Neural progenitor cell (in vitro differentiated cells): ENCODE data around the gene WNT5B. TPM values are rescaled to one million over a fixed set of nuclear protein-coding genes. Genes with fewer than 3 reads are reported as not detected.

Experiments
- DNase-seq: peaks from one replicate; pipeline ENCODE4 v3.0.0-alpha.2; 2016; ENCODE audit warnings: low spot score
- H2AFZ ChIP-seq: fragments of 200-600 bp; sonication (generic); replicated peaks from 2 replicates; pipeline ENCODE4 v1.6.1; 2016; ENCODE audit warnings: antibody characterized with exemption
- H3F3A ChIP-seq: fragments of 200-600 bp; sonication (generic); 2 replicates; pipeline ENCODE4 v1.6.1; 2016; ENCODE audit warnings: antibody characterized with exemption, low read depth
- H3K27ac ChIP-seq: fragments of 200-600 bp; sonication (generic); 2 replicates; pipeline ENCODE4 v1.5.1; 2016; ENCODE audit warnings: mild to moderate bottlenecking
- H3K27me3 ChIP-seq: fragments of 200-600 bp; sonication (generic); 2 replicates; pipeline ENCODE4 v1.6.1; 2016; ENCODE audit warnings: mild to moderate bottlenecking, moderate library complexity
- H3K36me3 ChIP-seq: fragments of 200-600 bp; sonication (generic); 2 replicates; pipeline ENCODE4 v1.5.1; 2016
- H3K4me1 ChIP-seq: fragments of 200-600 bp; sonication (generic); 2 replicates; pipeline ENCODE4 v1.6.1; 2016; ENCODE audit warnings: mixed run types
- H3K4me2 ChIP-seq: fragments of 200-600 bp; sonication (generic); 2 replicates; pipeline ENCODE4 v1.6.1; 2016
- H3K4me3 ChIP-seq: fragments of 200-600 bp; sonication (generic); 2 replicates; pipeline ENCODE4 v1.5.1; 2016
- H3K79me2 ChIP-seq: fragments of 200-600 bp; sonication (generic); 2 replicates; pipeline ENCODE4 v1.6.1; 2016; ENCODE audit warnings: low read depth
- H3K9ac ChIP-seq: fragments of 200-600 bp; sonication (generic); 2 replicates; pipeline ENCODE4 v1.6.1; 2016
- H3K9me3 ChIP-seq: fragments of 200-600 bp; sonication (generic); 2 replicates; pipeline ENCODE4 v1.5.1; 2016; ENCODE audit warnings: low read depth
- H4K20me1 ChIP-seq: fragments of 200-600 bp; sonication (generic); 2 replicates; pipeline ENCODE4 v1.6.1; 2016; ENCODE audit warnings: low read depth
- H3K27ac Mint-ChIP-seq: 3 replicates; pipeline ENCODE4 v1.8.0; 2021; ENCODE audit warnings: mixed read lengths
- H3K27me3 Mint-ChIP-seq: 2 replicates; pipeline ENCODE4 v1.8.0; 2022; ENCODE audit warnings: low read depth, mild to moderate bottlenecking, inconsistent platforms, moderate library complexity, mixed read lengths; ENCODE audit not compliant: insufficient read depth
- H3K36me3 Mint-ChIP-seq: 3 replicates; pipeline ENCODE4 v1.8.0; 2021; ENCODE audit warnings: mixed read lengths
- H3K4me1 Mint-ChIP-seq: 3 replicates; pipeline ENCODE4 v1.8.0; 2021; ENCODE audit warnings: mixed read lengths
- H3K4me3 Mint-ChIP-seq: 3 replicates; pipeline ENCODE4 v1.8.0; 2021; ENCODE audit warnings: mild to moderate bottlenecking, moderate library complexity, mixed read lengths
- H3K9me3 Mint-ChIP-seq: 3 replicates; pipeline ENCODE4 v1.8.0; 2020; ENCODE audit warnings: mixed read lengths
- CTCF ChIP-seq: fragments of 200-600 bp; sonication (generic); IDR thresholded peaks from 2 replicates; pipeline ENCODE4 v1.5.1; 2017; ENCODE audit warnings: antibody characterized with exemption, mild to moderate bottlenecking
- EZH2 ChIP-seq: fragments of 200-600 bp; sonication (generic); IDR thresholded peaks from 2 replicates; pipeline ENCODE4 v1.6.1; 2017; ENCODE audit warnings: antibody characterized with exemption, mild to moderate bottlenecking, moderate library complexity
- EZH2phosphoT487 ChIP-seq: fragments of 200-600 bp; sonication (generic); IDR thresholded peaks from 2 replicates; pipeline ENCODE4 v1.6.1; 2017; ENCODE audit warnings: antibody characterized with exemption
- total RNA-seq: library from RNA; depleted of rRNA; stranded (reverse); fragments of >200 nt; gene quantifications from 2 replicates; pipeline ENCODE4 v1.2.3, GENCODE V29; 2015; ENCODE audit warnings: low replicate concordance

Gene WNT5B
- total RNA-seq, 1 donor from 2014 or later, result 43.7 TPM

- H3K4me1 ChIP-seq, result peaks cover 41% of the 10 kb centered on the region
- Mint-ChIP-seq H3K9me3 (no peaks in the 10 kb centered on the region), H3K27ac (no peak overlapping the region), H3K36me3 (peaks cover 9% of the 10 kb centered on the region), H3K4me3 (no peak overlapping the region), H3K27me3 (peaks cover 28% of the 10 kb centered on the region), H3K4me1 (peaks cover 50% of the 10 kb centered on the region)
- no peak overlapping the region for H3K27ac ChIP-seq
- TF ChIP-seq CTCF, result no peak
- TF ChIP-seq EZH2, result no peak
- TF ChIP-seq EZH2phosphoT487, result no peak
- peaks cover 57% of the 10 kb centered on the region for H3K27me3 ChIP-seq
- no peak overlapping the region for H2AFZ ChIP-seq
- no peaks in the 10 kb centered on the region for H3K79me2 ChIP-seq
- peak overlapping the region; percentile 24 for H3K4me2 ChIP-seq
- no peak for DNase-seq
- H3K9me3 ChIP-seq, result no peaks in the 10 kb centered on the region
- no peak overlapping the region for H3K9ac ChIP-seq
- H3K36me3 ChIP-seq, result peaks cover 5% of the 10 kb centered on the region
- peaks cover 80% of the 10 kb centered on the region for H4K20me1 ChIP-seq
- peaks cover 27% of the 10 kb centered on the region for H3F3A ChIP-seq
- H3K4me3 ChIP-seq, result no peak overlapping the region
Measured at GRCh38 chr12:1632702-1633101, 3.7 kb downstream of the WNT5B start.

GRCh38 chr12:1633459-1633858, 4.4 kb downstream of the WNT5B start:
- Histone ChIP-seq H4K20me1 (peaks cover 73% of the 10 kb centered on the region), H3K4me2 (peak overlapping the region; percentile 24), H3K9me3 (no peaks in the 10 kb centered on the region), H3K27me3 (peaks cover 49% of the 10 kb centered on the region), H3K4me3 (no peak overlapping the region), H3K79me2 (no peaks in the 10 kb centered on the region), H3K4me1 (peaks cover 38% of the 10 kb centered on the region), H3F3A (peaks cover 27% of the 10 kb centered on the region), H3K27ac (no peak overlapping the region), H2AFZ (no peak overlapping the region), H3K9ac (no peak overlapping the region), H3K36me3 (peaks cover 5% of the 10 kb centered on the region)
- TF ChIP-seq EZH2 (no peak), CTCF (no peak), EZH2phosphoT487 (no peak)
- Mint-ChIP-seq H3K27ac (no peak overlapping the region), H3K36me3 (peaks cover 11% of the 10 kb centered on the region), H3K4me1 (peaks cover 46% of the 10 kb centered on the region), H3K4me3 (no peak overlapping the region), H3K27me3 (peaks cover 28% of the 10 kb centered on the region), H3K9me3 (no peaks in the 10 kb centered on the region)
- no peak for DNase-seq

- TF ChIP-seq EZH2 (no peak), CTCF (no peak), EZH2phosphoT487 (no peak)
- Mint-ChIP-seq H3K36me3 (peaks cover 14% of the 10 kb centered on the region), H3K27me3 (peaks cover 23% of the 10 kb centered on the region), H3K27ac (no peak overlapping the region), H3K4me1 (peaks cover 41% of the 10 kb centered on the region), H3K9me3 (no peaks in the 10 kb centered on the region), H3K4me3 (no peak overlapping the region)
- Histone ChIP-seq H3K4me1 (peaks cover 31% of the 10 kb centered on the region), H2AFZ (no peak overlapping the region), H3K9ac (no peak overlapping the region), H3K27ac (no peak overlapping the region), H3K36me3 (peaks cover 5% of the 10 kb centered on the region), H4K20me1 (peaks cover 66% of the 10 kb centered on the region), H3K4me3 (no peak overlapping the region), H3K4me2 (no peak overlapping the region), H3K9me3 (no peaks in the 10 kb centered on the region), H3K79me2 (no peaks in the 10 kb centered on the region), H3F3A (peaks cover 27% of the 10 kb centered on the region), H3K27me3 (peaks cover 43% of the 10 kb centered on the region)
- DNase-seq, result no peak
Measured at GRCh38 chr12:1634149-1634548, 5.1 kb downstream of the WNT5B start.
